K562 (cell line): ENCODE results near the gene PRND. TPM values are rescaled to one million over a fixed set of nuclear protein-coding genes. Genes with fewer than 3 reads are reported as not detected.

ENCODE experiments used
- ATF7 ChIP-seq: fragments of 450-650 bp; IDR thresholded peaks from 2 replicates; pipeline ENCODE4 v1.7.1; 2014; ENCODE audit warnings: mild to moderate bottlenecking, moderate library complexity
- DMBX1 ChIP-seq: fragments of 250-450 bp; sonication (Bioruptor Pico); IDR thresholded peaks from 2 replicates; pipeline ENCODE4 v1.8.0; 2022; ENCODE audit warnings: inconsistent platforms, mild to moderate bottlenecking, moderate library complexity, borderline replicate concordance
- GABPB1 ChIP-seq: sonication (generic); formaldehyde crosslinking; IDR thresholded peaks from 2 replicates; pipeline ENCODE4 v1.8.0; 2022; ENCODE audit warnings: mild to moderate bottlenecking, missing genetic modification reagents
- MIER1 ChIP-seq: fragments of 450-650 bp; IDR thresholded peaks from 2 replicates; pipeline ENCODE4 v1.6.1; 2016; ENCODE audit warnings: antibody characterized with exemption, mild to moderate bottlenecking, low read depth
- NEUROD1 ChIP-seq: fragments of 150-350 bp; IDR thresholded peaks from 2 replicates; pipeline ENCODE4 v1.6.1; 2014; ENCODE audit warnings: borderline replicate concordance, low read length, low read depth; ENCODE audit not compliant: partially characterized antibody
- NR4A1 ChIP-seq, 2 experiments: fragments of 250-450 bp in 1 of 2; fragments of 450-650 bp in 1 of 2; sonication (Bioruptor Pico) in 1 of 2; IDR thresholded peaks; 2 replicates each; pipeline versions ENCODE4 v1.4.0 to v1.6.1; 2016 to 2020; ENCODE audit warnings: mild to moderate bottlenecking in 2 of 2, missing compliant biosample characterization in 1 of 2, missing genetic modification characterization in 1 of 2, moderate library complexity in 1 of 2
- TARDBP ChIP-seq: fragments of 450-650 bp; IDR thresholded peaks from 2 replicates; pipeline ENCODE4 v1.6.1; 2016
- ZNF175 ChIP-seq: fragments of 200-800 bp; sonication (Bioruptor generic); IDR thresholded peaks from 2 replicates; pipeline ENCODE4 v1.6.1; 2016; ENCODE audit warnings: low read depth, mild to moderate bottlenecking, missing genetic modification characterization, missing compliant biosample characterization
- ZNF318 ChIP-seq, 2 experiments: fragments of 450-650 bp; IDR thresholded peaks; 2 replicates each; pipeline ENCODE4 v1.6.1; 2016; ENCODE audit warnings: mild to moderate bottlenecking in 2 of 2, borderline replicate concordance in 1 of 2, low read depth in 1 of 2, moderate library complexity in 1 of 2
- ZNF384 ChIP-seq: IDR thresholded peaks from 2 replicates; pipeline ENCODE4 v1.6.1; 2012; ENCODE audit warnings: low read depth, low read length, improper control_type of control experiment
- ZNF407 ChIP-seq: fragments of 450-650 bp; IDR thresholded peaks from 2 replicates; pipeline ENCODE4 v1.6.1; 2016; ENCODE audit warnings: low read depth
- polyA plus RNA-seq, 8 experiments: library from polyadenylated mRNA; depleted of rRNA in 4 of 8; stranded (reverse) in 5 of 8; unstranded in 3 of 8; fragments of >200 nt; fragmentation: Nextera tagmentation in 2 of 8; fragmentation: Illumina TruSeq in 1 of 8; extraction: Ambion mirVana in 2 of 8; extraction: Trizol in 1 of 8; gene quantifications; 2 replicates each; pipeline versions ENCODE4 v1.2.1 to v1.2.3, GENCODE V29; 2011 to 2014; ENCODE audit warnings: inconsistent platforms in 1 of 8, missing spikeins in 1 of 8
- total RNA-seq, 7 experiments: library from RNA; depleted of rRNA in 6 of 7; stranded (reverse); fragments of >200 nt in 6 of 7; fragmentation: Illumina TruSeq in 2 of 7; extraction: Trizol in 2 of 7; gene quantifications; 2 replicates each; pipeline versions ENCODE4 v1.2.1 to v1.2.3, GENCODE V29; 2011 to 2021; ENCODE audit warnings: low replicate concordance in 1 of 7

The PRND gene
- total and polyA plus RNA-seq, 9 of the 15 experiments (the other 6 are each of a cell fraction or from before 2014, with no cell fraction given), result not detected

GRCh38 chr20:4673371-4674001 lies 48.2 kb upstream of the PRND start (continued):
- no peak for TF ChIP-seq ZNF318 (IDR thresholded peaks at IDR 0.05; ENCODE audit: borderline replicate concordance in 1 of 2, low read depth in 1 of 2)
- TF ChIP-seq ZNF407, result no peak
- TF ChIP-seq MIER1, result no peak
- TF ChIP-seq DMBX1 (CRISPR knock-in tag), result no peak
- TF ChIP-seq ZNF175 (CRISPR knock-in tag), result no peak
- no peak for TF ChIP-seq TARDBP
- no peak for TF ChIP-seq ZNF384
- no peak for TF ChIP-seq ATF7
- TF ChIP-seq GABPB1 (CRISPR knock-in tag), result no peak
- peak; percentile 14 for TF ChIP-seq NEUROD1
- TF ChIP-seq NR4A1 (CRISPR knock-in tag; IDR thresholded peaks at IDR 0.05), result no peak
- no peak for TF ChIP-seq NR4A1 (tag; IDR thresholded peaks at IDR 0.05)
